ENCODE results near the gene NAXD.
"Not testable (repeated sequence)": the region's sequence is repeated elsewhere in the genome, so short reads cannot be mapped to it uniquely, and the experiment has no call there.

NAXD gene

DNA sequence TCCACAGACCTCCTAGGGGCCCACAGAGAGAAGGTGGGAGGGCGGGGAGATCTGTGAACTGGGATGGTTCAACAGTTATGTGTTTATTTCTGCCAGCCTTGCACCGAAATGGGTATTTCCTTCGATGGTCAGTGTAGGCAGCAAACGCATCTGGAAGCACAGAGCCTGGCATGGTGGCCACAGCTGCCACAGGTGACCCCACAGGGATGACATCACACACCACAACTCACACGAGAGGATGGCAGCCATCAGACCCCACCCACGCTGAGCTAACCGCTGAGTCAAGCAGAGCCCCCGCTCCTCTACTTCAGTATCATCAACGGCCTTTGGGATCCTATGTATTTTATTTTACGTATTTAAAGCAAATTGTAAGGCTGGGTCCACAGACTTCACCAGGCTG lies 37.4 kb downstream of the NAXD start:
- POLR2A ChIA-PET: interaction anchor here (0.6 kb wide), 1 partner anchor 42 kb away, joined by 3 read pairs; no protein-coding TSS in a partner anchor
- TF ChIP-seq, protein P1, sequence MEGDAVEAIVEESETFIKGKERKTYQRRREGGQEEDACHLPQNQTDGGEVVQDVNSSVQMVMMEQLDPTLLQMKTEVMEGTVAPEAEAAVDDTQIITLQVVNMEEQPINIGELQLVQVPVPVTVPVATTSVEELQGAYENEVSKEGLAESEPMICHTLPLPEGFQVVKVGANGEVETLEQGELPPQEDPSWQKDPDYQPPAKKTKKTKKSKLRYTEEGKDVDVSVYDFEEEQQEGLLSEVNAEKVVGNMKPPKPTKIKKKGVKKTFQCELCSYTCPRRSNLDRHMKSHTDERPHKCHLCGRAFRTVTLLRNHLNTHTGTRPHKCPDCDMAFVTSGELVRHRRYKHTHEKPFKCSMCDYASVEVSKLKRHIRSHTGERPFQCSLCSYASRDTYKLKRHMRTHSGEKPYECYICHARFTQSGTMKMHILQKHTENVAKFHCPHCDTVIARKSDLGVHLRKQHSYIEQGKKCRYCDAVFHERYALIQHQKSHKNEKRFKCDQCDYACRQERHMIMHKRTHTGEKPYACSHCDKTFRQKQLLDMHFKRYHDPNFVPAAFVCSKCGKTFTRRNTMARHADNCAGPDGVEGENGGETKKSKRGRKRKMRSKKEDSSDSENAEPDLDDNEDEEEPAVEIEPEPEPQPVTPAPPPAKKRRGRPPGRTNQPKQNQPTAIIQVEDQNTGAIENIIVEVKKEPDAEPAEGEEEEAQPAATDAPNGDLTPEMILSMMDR (IDR thresholded peaks at IDR 0.05; ENCODE audit: insufficient read depth, low read length, missing control alignments): no peak
- no peak for DNase-seq (ENCODE audit: low read depth, low spot score)
- H3K4me3 ChIP-seq (ENCODE audit: low read depth, low read length): no peak overlapping the region
- CTCF ChIA-PET: interaction anchor here (1.3 kb wide), 1 partner anchor 12 kb away, joined by 3 read pairs; no protein-coding TSS in a partner anchor

DNA sequence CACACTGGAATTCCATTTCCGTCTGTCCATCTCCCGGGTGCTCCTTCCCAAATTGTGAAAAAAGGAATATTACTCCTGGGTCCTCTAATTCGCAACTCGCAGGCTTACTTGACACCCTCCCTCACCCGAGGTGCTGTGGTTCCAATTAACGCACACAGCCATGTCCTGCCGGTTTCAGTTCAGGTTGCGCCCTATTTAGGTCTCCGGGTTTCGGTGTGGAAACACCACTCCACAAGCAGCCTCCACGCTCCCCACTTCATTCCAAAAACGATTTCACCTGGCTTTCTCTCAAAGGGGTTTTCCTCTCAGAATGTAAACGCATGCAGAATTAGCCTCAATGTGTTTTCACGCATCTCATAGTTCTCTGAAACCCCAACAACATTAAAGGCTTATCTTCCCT lies 37.9 kb downstream of the NAXD start:
- CTCF ChIA-PET: no interaction called here
- TF ChIP-seq, protein P1 (IDR thresholded peaks at IDR 0.05; ENCODE audit: insufficient read depth, low read length, missing control alignments): no peak
- H3K4me3 ChIP-seq (ENCODE audit: low read depth, low read length): no peak overlapping the region
- POLR2A ChIA-PET: no interaction called here
- no peak for DNase-seq (ENCODE audit: low read depth, low spot score)

DNA sequence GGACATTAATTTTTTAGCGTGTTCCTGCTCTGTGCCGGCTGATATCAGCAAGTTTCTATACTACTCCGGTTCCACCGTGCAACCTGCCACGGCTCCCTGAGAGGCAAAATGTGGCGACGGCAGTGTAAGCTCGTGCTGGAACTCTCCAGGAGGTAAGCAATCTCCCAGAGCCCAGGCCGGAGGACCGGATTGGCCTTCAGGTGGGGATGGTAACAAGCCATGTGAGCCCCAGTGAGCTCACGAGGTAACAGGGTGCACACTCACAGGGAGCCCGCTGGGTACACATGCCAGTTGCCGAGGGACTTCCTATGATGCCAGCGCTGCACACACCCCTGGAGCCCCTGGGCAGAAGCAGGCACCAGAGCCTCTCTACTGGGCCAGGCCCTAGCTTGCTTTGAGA lies 38.5 kb downstream of the NAXD start:
- no peak overlapping the region for H3K4me3 ChIP-seq (ENCODE audit: low read depth, low read length)
- ChIA-PET POLR2A (interaction anchor here (0.6 kb wide), 1 partner anchor 61 kb away, joined by 3 read pairs; no protein-coding TSS in a partner anchor), CTCF (interaction anchor here (1.6 kb wide), 1 partner anchor 8 kb away, joined by 5 read pairs; no protein-coding TSS in a partner anchor)
- TF ChIP-seq, protein P1 (IDR thresholded peaks at IDR 0.05; ENCODE audit: insufficient read depth, low read length, missing control alignments): no peak
- DNase-seq (ENCODE audit: low read depth, low spot score): no peak

DNA sequence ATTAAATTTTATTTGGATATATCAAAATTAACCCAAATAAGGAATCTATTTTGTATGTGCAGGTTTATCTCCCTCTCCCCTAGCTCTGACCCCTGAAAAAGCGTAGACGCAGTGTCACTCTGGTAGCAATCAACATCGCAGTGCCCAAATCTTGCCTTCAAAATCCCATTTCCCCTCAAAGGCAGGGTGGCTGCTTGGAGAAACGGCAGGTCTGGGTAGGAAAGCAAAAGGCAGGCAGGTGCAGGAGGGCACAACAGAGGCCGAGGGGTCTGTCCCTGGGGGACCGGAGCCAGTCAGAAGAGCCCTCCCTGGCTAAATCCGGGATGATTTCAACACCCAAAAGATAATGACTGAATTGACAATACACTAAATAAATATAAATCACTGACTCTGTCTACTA lies 41.9 kb downstream of the NAXD start:
- no peak overlapping the region for H3K4me3 ChIP-seq (ENCODE audit: low read depth, low read length)
- DNase-seq (ENCODE audit: low read depth, low spot score): no peak
- TF ChIP-seq, protein P1 (IDR thresholded peaks at IDR 0.05; ENCODE audit: insufficient read depth, low read length, missing control alignments): no peak
- ChIA-PET CTCF (interaction anchor here (1.3 kb wide), 1 partner anchor 12 kb away, joined by 4 read pairs; no protein-coding TSS in a partner anchor), POLR2A (no interaction called here)

DNA sequence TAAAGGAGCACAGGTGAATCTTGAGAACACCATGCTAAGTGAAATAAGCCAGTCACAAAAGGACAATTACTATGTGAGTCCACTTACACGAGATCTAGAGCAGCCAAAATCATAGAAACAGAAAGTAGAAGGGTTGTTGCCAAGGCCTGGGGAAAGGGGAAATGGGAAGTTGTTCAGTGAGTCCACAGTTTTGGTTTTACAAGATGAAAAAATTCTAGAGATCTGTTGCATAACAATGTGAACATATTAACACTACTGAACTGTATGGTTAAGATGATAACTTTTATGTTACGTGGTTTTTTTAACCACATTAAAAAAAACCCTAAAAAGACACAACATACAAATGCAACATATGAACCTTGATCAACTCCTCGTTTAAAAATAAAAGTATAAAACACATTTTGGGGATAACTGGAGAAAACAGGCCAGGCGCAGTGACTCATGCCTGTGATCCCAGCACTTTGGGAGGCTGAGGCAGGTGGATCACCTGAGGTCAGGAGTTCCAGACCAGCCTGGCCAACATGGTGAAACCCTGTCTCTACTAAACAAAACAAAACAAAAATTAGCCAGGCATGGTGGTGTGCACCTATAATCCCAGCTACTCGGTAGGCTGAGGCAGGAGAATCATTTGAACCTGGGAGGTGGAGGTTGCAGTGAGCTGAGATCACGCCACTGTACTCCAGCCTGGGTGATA lies 43.0 kb downstream of the NAXD start:
- H3K4me3 ChIP-seq (ENCODE audit: low read depth, low read length); CTCF ChIA-PET; DNase-seq (ENCODE audit: low read depth, low spot score); POLR2A ChIA-PET: not testable (repeated sequence)

DNA sequence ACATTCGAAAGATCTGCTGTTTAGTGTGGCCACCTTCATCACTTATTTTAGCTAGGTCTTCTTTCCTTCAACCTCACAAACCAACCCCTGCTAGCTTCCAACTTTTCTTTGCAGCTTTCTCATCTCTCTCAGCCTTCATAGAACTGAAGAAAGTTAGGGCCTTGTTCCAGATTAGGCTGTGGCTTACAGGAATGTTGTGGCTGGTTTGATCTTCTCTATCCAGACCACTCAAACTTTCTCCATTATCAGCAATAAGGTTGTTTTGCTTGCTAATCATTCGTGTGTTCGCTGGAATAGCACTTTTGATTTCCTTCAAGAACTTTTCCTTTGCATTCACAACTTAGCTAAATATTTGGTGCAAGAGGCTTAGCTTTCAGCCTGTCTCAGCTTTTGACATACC lies 45.9 kb downstream of the NAXD start:
- TF ChIP-seq, protein P1 (IDR thresholded peaks at IDR 0.05; ENCODE audit: insufficient read depth, low read length, missing control alignments): no peak
- POLR2A ChIA-PET: no interaction called here
- CTCF ChIA-PET: no interaction called here
- no peak for DNase-seq (ENCODE audit: low read depth, low spot score)
- no peak overlapping the region for H3K4me3 ChIP-seq (ENCODE audit: low read depth, low read length)

DNA sequence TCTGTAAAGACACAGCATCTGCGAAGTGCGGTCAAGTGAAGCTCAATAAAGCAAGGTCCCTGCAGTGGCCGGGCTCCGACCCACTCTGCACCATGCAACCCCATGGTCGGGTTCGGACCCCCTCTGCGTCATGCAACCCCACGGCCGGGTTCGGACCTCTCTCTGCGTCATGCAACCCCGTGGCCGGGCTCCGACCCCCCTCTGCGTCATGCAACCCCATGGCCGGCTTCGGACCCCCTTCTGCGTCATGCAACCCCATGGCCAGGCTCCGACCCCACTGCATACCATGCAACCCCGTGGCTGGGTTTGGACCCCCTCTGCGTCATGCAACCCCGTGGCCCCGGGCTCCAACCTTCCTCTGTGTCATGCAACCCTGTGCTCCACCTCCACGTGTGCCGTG lies 46.7 kb downstream of the NAXD start:
- H3K4me3 ChIP-seq (ENCODE audit: low read depth, low read length): no peak overlapping the region
- TF ChIP-seq, protein P1 (IDR thresholded peaks at IDR 0.05; ENCODE audit: insufficient read depth, low read length, missing control alignments): no peak
- POLR2A ChIA-PET: no interaction called here
- no peak for DNase-seq (ENCODE audit: low read depth, low spot score)
- CTCF ChIA-PET: no interaction called here

All from AG04449 (cell line).